PC-9 (cell line): Measurements from ENCODE around the gene TMEM107. TPM values are rescaled to one million over a fixed set of nuclear protein-coding genes. Genes with fewer than 3 reads are reported as not detected.
A peak's percentile ranks its signal among the peaks of the same experiment; 100 is the strongest.

ENCODE experiments used
- BruUV-seq: library from RNA; stranded (reverse); fragments of 400-500 nt; replicated peaks from 2 replicates; lab custom pipeline; 2021; lab: Mats Ljungman, UMichigan
- CTCF ChIA-PET: fragments of 300-600 bp; sonication (Branson Sonifier 250); formaldehyde crosslinking; loops from one replicate; lab custom pipeline; 2022; ENCODE audit warnings: antibody characterized with exemption; lab: Charles Lee
- POLR2A ChIA-PET: fragments of 300-600 bp; sonication (Branson Sonifier 250); formaldehyde crosslinking; loops from one replicate; lab custom pipeline; 2022; ENCODE audit warnings: antibody characterized with exemption; ENCODE audit not compliant: unreplicated experiment; lab: Charles Lee
- DNase-seq, 2 experiments: peaks; one replicate each; pipeline versions ENCODE4 v3.0.0 to v3.0.0-alpha.2; 2015 to 2022; ENCODE audit warnings: mixed read lengths in 1 of 2
- H2AFZ ChIP-seq: fragments of 200-600 bp; sonication (generic); 2 replicates; pipeline ENCODE4 v1.8.1; 2017; ENCODE audit warnings: antibody characterized with exemption
- H3F3A ChIP-seq: fragments of 200-600 bp; sonication (generic); 2 replicates; pipeline ENCODE4 v1.8.1; 2017; ENCODE audit warnings: antibody characterized with exemption, mild to moderate bottlenecking, low read depth; ENCODE audit not compliant: insufficient read depth
- H3K27ac ChIP-seq: fragments of 200-600 bp; sonication (generic); 2 replicates; pipeline ENCODE4 v1.6.1; 2016; ENCODE audit warnings: mixed run types
- H3K27me3 ChIP-seq: fragments of 200-600 bp; sonication (generic); 2 replicates; pipeline ENCODE4 v1.6.1; 2016; ENCODE audit warnings: low read depth, mixed run types; ENCODE audit not compliant: insufficient read depth
- H3K36me3 ChIP-seq: fragments of 200-600 bp; sonication (generic); 2 replicates; pipeline ENCODE4 v1.6.1; 2016; ENCODE audit warnings: low read depth, mixed run types
- H3K4me1 ChIP-seq: fragments of 200-600 bp; sonication (generic); replicated peaks from 2 replicates; pipeline ENCODE4 v1.6.1; 2016; ENCODE audit warnings: mixed run types; ENCODE audit not compliant: insufficient read depth
- H3K4me2 ChIP-seq: fragments of 200-600 bp; sonication (generic); 2 replicates; pipeline ENCODE4 v1.6.1; 2017; ENCODE audit warnings: mixed run types
- H3K4me3 ChIP-seq: fragments of 200-600 bp; sonication (generic); 2 replicates; pipeline ENCODE4 v1.6.1; 2016; ENCODE audit warnings: mixed run types
- H3K79me2 ChIP-seq: fragments of 200-600 bp; sonication (generic); 2 replicates; pipeline ENCODE4 v1.6.1; 2017; ENCODE audit warnings: low read depth, mixed run types
- H3K9me2 ChIP-seq: fragments of 200-600 bp; sonication (generic); 2 replicates; pipeline ENCODE4 v1.8.1; 2017; ENCODE audit warnings: mild to moderate bottlenecking; ENCODE audit not compliant: insufficient read depth
- H3K9me3 ChIP-seq: fragments of 200-600 bp; sonication (generic); 2 replicates; pipeline ENCODE4 v1.8.1; 2016; ENCODE audit warnings: low read depth; ENCODE audit not compliant: insufficient read depth
- H4K20me1 ChIP-seq: fragments of 200-600 bp; sonication (generic); 2 replicates; pipeline ENCODE4 v1.8.1; 2017; ENCODE audit not compliant: insufficient read depth
- CTCF ChIP-seq: fragments of 200-600 bp; sonication (generic); conservative IDR thresholded peaks from 2 replicates; pipeline ENCODE4 v1.6.1; 2017; ENCODE audit warnings: mixed run types, antibody characterized with exemption, mild to moderate bottlenecking, moderate library complexity
- EZH2 ChIP-seq: fragments of 200-600 bp; sonication (generic); IDR thresholded peaks from 2 replicates; pipeline ENCODE4 v1.8.0; 2017; ENCODE audit warnings: antibody characterized with exemption, low read depth
- intact Hi-C: fragments of 100-400 bp; cut with micrococcal nuclease; formaldehyde crosslinking; loops from one replicate; pipeline ENCODE4 v1.10.0; 2022; ENCODE audit not compliant: unreplicated experiment
- total RNA-seq: library from RNA; stranded (reverse); gene quantifications from 2 replicates; pipeline ENCODE4 v1.2.3, GENCODE V29; 2021

TMEM107 gene
- total RNA-seq, 1 experiment from 2014 or later, result 59.1 TPM

GRCh38 chr17:8186787-8187516, 10.8 kb upstream of the TMEM107 start:
- Histone ChIP-seq H3K4me1 (peaks cover 12% of the 10 kb centered on the region), H3K27ac (peak overlapping the region; percentile 86), H4K20me1 (0 out of 2 replicates have a peak, but pooled peaks cover 3% of the 10 kb centered on the region), H3K27me3 (no peaks in the 10 kb centered on the region), H3K79me2 (peaks cover 11% of the 10 kb centered on the region), H3K4me3 (peak overlapping the region; percentile 82; the same call in 1 of the 2 replicates), H2AFZ (peak overlapping the region; percentile 94), H3K9me3 (no peaks in the 10 kb centered on the region), H3F3A (peaks cover 24% of the 10 kb centered on the region), H3K9me2 (no peaks in the 10 kb centered on the region), H3K4me2 (peak overlapping the region; percentile 83), H3K36me3 (no peaks in the 10 kb centered on the region)
- POLR2A ChIA-PET, result interaction anchor here (0.5 to 1.4 kb wide), 4 partner anchors 14 to 109 kb away, joined by 6 to 8 read pairs (median 7); partner anchors contain the start of gene SLC25A35
- TF ChIP-seq CTCF (0 out of 2 replicates have a peak, but pooled peaks have one; percentile 14), EZH2 (no peak)
- CTCF ChIA-PET, result interaction anchor here (0.6 to 1.0 kb wide), 3 partner anchors 26 to 197 kb away, joined by 3 to 4 read pairs (median 3); no protein-coding TSS in a partner anchor
- no TSS peak for BruUV-seq
- intact Hi-C loops, result loop anchor here (1.0 to 10.0 kb wide), 6 partner anchors 30 to 198 kb away; partner anchors contain the start of genes CTC1 and RPL26
- peak; percentile 84 to 97 for DNase-seq

DNA sequence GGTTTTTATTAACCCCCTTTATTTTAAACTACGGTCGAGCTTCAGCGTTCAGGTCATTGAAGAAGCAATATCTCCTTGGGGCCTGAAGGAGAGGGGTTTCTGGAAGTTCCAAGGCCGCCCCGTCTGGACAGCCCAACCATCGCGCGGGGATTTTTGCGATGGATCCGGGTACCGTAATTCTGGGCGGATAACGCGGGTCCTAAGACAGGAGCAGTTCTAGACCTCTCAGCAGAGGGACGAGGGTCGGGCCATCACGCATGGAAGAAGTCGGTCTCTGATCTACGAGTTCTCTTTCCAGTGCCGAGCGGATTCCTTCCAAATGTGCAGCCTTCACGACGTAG, 10.2 kb upstream of the TMEM107 start:
- H3K4me2 ChIP-seq, result peak overlapping the region; percentile 83
- intact Hi-C loops, result loop anchor here (2.0 to 10.0 kb wide), 2 partner anchors 30 to 198 kb away; partner anchors contain the start of gene RPL26
- ChIA-PET POLR2A (interaction anchor here (0.7 to 1.3 kb wide), 4 partner anchors 8 to 109 kb away, joined by 4 to 7 read pairs (median 5); partner anchors contain the start of genes AURKB and SLC25A35), CTCF (interaction anchor here (0.6 kb wide), 1 partner anchor 25 kb away, joined by 3 read pairs; no protein-coding TSS in a partner anchor)
- peaks cover 24% of the 10 kb centered on the region for H3F3A ChIP-seq
- H2AFZ ChIP-seq, result peak overlapping the region; percentile 94
- H3K4me1 ChIP-seq, result peaks cover 12% of the 10 kb centered on the region
- no peaks in the 10 kb centered on the region for H3K9me2 ChIP-seq
- no peaks in the 10 kb centered on the region for H3K9me3 ChIP-seq
- no TSS peak for BruUV-seq
- peak; percentile 37; the same call in 1 of the 2 replicates for TF ChIP-seq CTCF
- TF ChIP-seq EZH2, result no peak
- peak overlapping the region; percentile 86 for H3K27ac ChIP-seq
- H3K79me2 ChIP-seq, result peaks cover 11% of the 10 kb centered on the region
- H4K20me1 ChIP-seq, result 0 out of 2 replicates have a peak, but pooled peaks cover 3% of the 10 kb centered on the region
- peak overlapping the region; percentile 82 for H3K4me3 ChIP-seq
- no peak for DNase-seq
- no peaks in the 10 kb centered on the region for H3K27me3 ChIP-seq
- no peaks in the 10 kb centered on the region for H3K36me3 ChIP-seq
